UCSD-AML1 (cell line): ENCODE measurements around the gene LCP1.

Experiments
- DNase-seq: peaks from one replicate; lab custom pipeline; 2025; ENCODE audit not compliant: unreplicated experiment; lab: John Stamatoyannopoulos, UW

Gene LCP1

GRCh38 chr13:46160471-46161066, 21.4 kb downstream of the LCP1 start:
- no peak for DNase-seq

GRCh38 chr13:46160065-46160464, 21.9 kb downstream of the LCP1 start:
- DNase-seq = no peak

- DNase-seq = no peak
Measured at GRCh38 chr13:46158983-46159382, 23.0 kb downstream of the LCP1 start.

GRCh38 chr13:46158222-46158621, 23.8 kb downstream of the LCP1 start:
- no peak for DNase-seq

- DNase-seq = no peak
Measured at GRCh38 chr13:46154136-46154801, 27.7 kb downstream of the LCP1 start.

GRCh38 chr13:46152627-46153328, 29.2 kb downstream of the LCP1 start:
- no peak for DNase-seq

- DNase-seq = no peak
Measured at GRCh38 chr13:46150134-46150693, 31.8 kb downstream of the LCP1 start.

GRCh38 chr13:46149272-46150133, 32.5 kb downstream of the LCP1 start:
- no peak for DNase-seq

- DNase-seq = no peak
Measured at GRCh38 chr13:46146898-46147297, 35.1 kb downstream of the LCP1 start.

GRCh38 chr13:46145950-46146349, 36.0 kb downstream of the LCP1 start:
- DNase-seq = no peak

GRCh38 chr13:46145135-46145534, 36.8 kb downstream of the LCP1 start:
- DNase-seq = no peak

GRCh38 chr13:46143184-46143701, 38.7 kb downstream of the LCP1 start:
- no peak for DNase-seq

- DNase-seq = no peak
Measured at GRCh38 chr13:46142776-46143175, 39.2 kb downstream of the LCP1 start.

GRCh38 chr13:46140044-46140443, 41.9 kb downstream of the LCP1 start:
- DNase-seq = no peak

GRCh38 chr13:46137627-46138317, 44.2 kb downstream of the LCP1 start:
- no peak for DNase-seq

GRCh38 chr13:46136688-46137087, 45.3 kb downstream of the LCP1 start:
- no peak for DNase-seq

- DNase-seq = no peak
Measured at GRCh38 chr13:46134961-46135522, 46.9 kb downstream of the LCP1 start.

GRCh38 chr13:46134494-46134893, 47.5 kb downstream of the LCP1 start:
- DNase-seq = no peak

- no peak for DNase-seq
Measured at GRCh38 chr13:46132109-46132508, 49.9 kb downstream of the LCP1 start.

- no peak for DNase-seq
Measured at GRCh38 chr13:46131705-46132104, 50.3 kb downstream of the LCP1 start.
